Measurements from ENCODE around the gene RPS23. TPM values are rescaled to one million over a fixed set of nuclear protein-coding genes. Genes with fewer than 3 reads are reported as not detected.

RPS23 gene
- total RNA-seq, 3 donors from 2014 or later (not counting 1 experiment from before 2014, with no cell fraction given) = 1,162 to 1,462 (median 1,451) TPM

- Mint-ChIP-seq H3K27ac (no peak overlapping the region), H3K4me3 (no peak overlapping the region), H3K4me1 (no peaks in the 10 kb centered on the region), H3K36me3 (no peaks in the 10 kb centered on the region), H3K9me3 (no peaks in the 10 kb centered on the region), H3K27me3 (ENCODE audit: low read depth in 2 of 2) (no peaks in the 10 kb centered on the region)
- no peak for TF ChIP-seq CTCF (IDR thresholded peaks at IDR 0.05)
- intact Hi-C loops (cut with micrococcal nuclease) = no loop called here
- WGBS (ENCODE audit: insufficient coverage) = 100% methylated on average over 1 of the region's 2 CpGs
- H3K27me3 ChIP-seq (ENCODE audit: control insufficient read depth, insufficient read depth, low read length) = no peaks in the 10 kb centered on the region
- no peak overlapping the region for H3K4me3 ChIP-seq (ENCODE audit: low read length)
- DNase-seq (no peak), ATAC-seq (no peak)
- no peaks in the 10 kb centered on the region for H3K9me3 ChIP-seq (ENCODE audit: control insufficient read depth, insufficient read depth, low read length)
- no peaks in the 10 kb centered on the region for H3K36me3 ChIP-seq (ENCODE audit: control insufficient read depth, insufficient read depth, low read length)
- H3K4me1 ChIP-seq (ENCODE audit: control insufficient read depth, insufficient read depth, low read length) = no peaks in the 10 kb centered on the region
- no peak overlapping the region for H3K27ac ChIP-seq (ENCODE audit: low read length)
Observed at GRCh38 chr5:82290005-82290404, 11.9 kb upstream of the RPS23 start.

- H3K4me3 Mint-ChIP-seq = no peak overlapping the region
- H3K9me3 ChIP-seq (ENCODE audit: control insufficient read depth, insufficient read depth, low read length) = no peaks in the 10 kb centered on the region
- H3K36me3 ChIP-seq (ENCODE audit: control insufficient read depth, insufficient read depth, low read length) = no peaks in the 10 kb centered on the region
- WGBS (ENCODE audit: insufficient coverage) = 98% methylated on average over 3 of the region's 3 CpGs
- no peaks in the 10 kb centered on the region for H3K9me3 Mint-ChIP-seq
- no peak overlapping the region for H3K27ac ChIP-seq (ENCODE audit: low read length)
- no peak for TF ChIP-seq CTCF (IDR thresholded peaks at IDR 0.05)
- H3K27me3 ChIP-seq (ENCODE audit: control insufficient read depth, insufficient read depth, low read length) = no peaks in the 10 kb centered on the region
- no peaks in the 10 kb centered on the region for H3K4me1 Mint-ChIP-seq
- H3K27ac Mint-ChIP-seq = no peak overlapping the region
- no peaks in the 10 kb centered on the region for H3K27me3 Mint-ChIP-seq (ENCODE audit: low read depth in 2 of 2)
- no peak for DNase-seq
- intact Hi-C loops (cut with micrococcal nuclease) = no loop called here
- ATAC-seq = no peak
- no peaks in the 10 kb centered on the region for H3K36me3 Mint-ChIP-seq
- H3K4me1 ChIP-seq (ENCODE audit: control insufficient read depth, insufficient read depth, low read length) = no peaks in the 10 kb centered on the region
- no peak overlapping the region for H3K4me3 ChIP-seq (ENCODE audit: low read length)
Observed at GRCh38 chr5:82287625-82288024, 9.5 kb upstream of the RPS23 start.

- Mint-ChIP-seq H3K27me3 (ENCODE audit: low read depth in 2 of 2) (no peaks in the 10 kb centered on the region), H3K9me3 (no peaks in the 10 kb centered on the region), H3K36me3 (no peaks in the 10 kb centered on the region), H3K27ac (no peak overlapping the region), H3K4me3 (no peak overlapping the region), H3K4me1 (no peaks in the 10 kb centered on the region)
- Histone ChIP-seq H3K4me1 (ENCODE audit: control insufficient read depth, insufficient read depth, low read length) (no peaks in the 10 kb centered on the region), H3K9me3 (ENCODE audit: control insufficient read depth, insufficient read depth, low read length) (no peaks in the 10 kb centered on the region), H3K27ac (ENCODE audit: low read length) (no peak overlapping the region), H3K27me3 (ENCODE audit: control insufficient read depth, insufficient read depth, low read length) (no peaks in the 10 kb centered on the region), H3K36me3 (ENCODE audit: control insufficient read depth, insufficient read depth, low read length) (no peaks in the 10 kb centered on the region), H3K4me3 (ENCODE audit: low read length) (no peak overlapping the region)
- DNase-seq = no peak
- WGBS (ENCODE audit: insufficient coverage) = 94% methylated on average over 6 of the region's 6 CpGs
- TF ChIP-seq CTCF (IDR thresholded peaks at IDR 0.05) = no peak
- intact Hi-C loops (cut with micrococcal nuclease) = no loop called here
- ATAC-seq = no peak
Observed at GRCh38 chr5:82285206-82285605, 7.1 kb upstream of the RPS23 start.

GRCh38 chr5:82283893-82284292 is 5.7 kb upstream of the RPS23 start:
- H3K4me1 ChIP-seq (ENCODE audit: control insufficient read depth, insufficient read depth, low read length) = peaks cover 3% of the 10 kb centered on the region
- Mint-ChIP-seq H3K27ac (no peak overlapping the region), H3K4me3 (no peak overlapping the region), H3K9me3 (no peaks in the 10 kb centered on the region), H3K4me1 (peaks cover 0 to 5% of the 10 kb centered on the region in 2 donors), H3K36me3 (no peaks in the 10 kb centered on the region), H3K27me3 (ENCODE audit: low read depth in 2 of 2) (no peaks in the 10 kb centered on the region)
- no peak overlapping the region for H3K27ac ChIP-seq (ENCODE audit: low read length)
- intact Hi-C loops (cut with micrococcal nuclease) = no loop called here
- WGBS (ENCODE audit: insufficient coverage) = 100% methylated on average over 2 of the region's 2 CpGs
- no peak for DNase-seq
- no peaks in the 10 kb centered on the region for H3K36me3 ChIP-seq (ENCODE audit: control insufficient read depth, insufficient read depth, low read length)
- no peaks in the 10 kb centered on the region for H3K9me3 ChIP-seq (ENCODE audit: control insufficient read depth, insufficient read depth, low read length)
- ATAC-seq = no peak
- H3K27me3 ChIP-seq (ENCODE audit: control insufficient read depth, insufficient read depth, low read length) = no peaks in the 10 kb centered on the region
- TF ChIP-seq CTCF (IDR thresholded peaks at IDR 0.05) = no peak
- H3K4me3 ChIP-seq (ENCODE audit: low read length) = no peak overlapping the region
